T-helper 2 cell treated with Interferon-gamma antibody and Interleukin-4, amounts not matched to agents 100 ng/mL and 5 ng/mL, for 36 hours (primary cell): ENCODE data around the gene RALBP1. TPM values are rescaled to one million over a fixed set of nuclear protein-coding genes. Genes with fewer than 3 reads are reported as not detected.

Experiments used
- intact Hi-C: fragments of 100-400 bp; cut with micrococcal nuclease; formaldehyde crosslinking; loops from one replicate; pipeline ENCODE4 v1.15.1; 2023
- total RNA-seq: library from RNA; stranded (reverse); gene quantifications from 2 replicates; pipeline ENCODE4 v1.2.3, GENCODE V29; 2022

RALBP1 gene
- total RNA-seq, 1 donor from 2014 or later = 45.0 TPM

- intact Hi-C loops = no loop called here
These were observed 30.9 kb downstream of the RALBP1 start for GRCh38 chr18:9506046-9506792.

- intact Hi-C loops = no loop called here
These were observed 32.3 kb downstream of the RALBP1 start for GRCh38 chr18:9507565-9508088.

GRCh38 chr18:9508446-9509025 lies 33.2 kb downstream of the RALBP1 start:
- intact Hi-C loops = no loop called here

- intact Hi-C loops = no loop called here
These were observed 38.7 kb downstream of the RALBP1 start for GRCh38 chr18:9513971-9514512.

GRCh38 chr18:9516437-9517064 lies 41.2 kb downstream of the RALBP1 start:
- intact Hi-C loops = loop anchor here (1.0 kb wide), 3 partner anchors 41 to 443 kb away; partner anchors contain the start of genes RALBP1 and TWSG1

- intact Hi-C loops = no loop called here
These were observed 42.6 kb downstream of the RALBP1 start for GRCh38 chr18:9517869-9518268.

GRCh38 chr18:9519399-9519798 lies 44.1 kb downstream of the RALBP1 start:
- intact Hi-C loops = no loop called here

GRCh38 chr18:9520666-9521065 lies 45.4 kb downstream of the RALBP1 start:
- intact Hi-C loops = no loop called here

- intact Hi-C loops = no loop called here
These were observed 46.5 kb downstream of the RALBP1 start for GRCh38 chr18:9521770-9522169.

- intact Hi-C loops = no loop called here
These were observed 47.6 kb downstream of the RALBP1 start for GRCh38 chr18:9522952-9523351.

GRCh38 chr18:9526458-9526857 lies 51.1 kb downstream of the RALBP1 start:
- intact Hi-C loops = no loop called here

- intact Hi-C loops = no loop called here
These were observed 55.1 kb downstream of the RALBP1 start for GRCh38 chr18:9530226-9531009.

- intact Hi-C loops = no loop called here
These were observed 56.6 kb downstream of the RALBP1 start for GRCh38 chr18:9531791-9532410.

GRCh38 chr18:9534844-9535243 lies 59.5 kb downstream of the RALBP1 start:
- intact Hi-C loops = no loop called here

GRCh38 chr18:9535430-9535991 lies 60.2 kb downstream of the RALBP1 start:
- intact Hi-C loops = no loop called here

- intact Hi-C loops = no loop called here
These were observed 61.2 kb downstream of the RALBP1 start for GRCh38 chr18:9536354-9537152.

GRCh38 chr18:9537677-9538076 lies 62.4 kb downstream of the RALBP1 start:
- intact Hi-C loops = no loop called here

GRCh38 chr18:9539283-9539682 lies 64.0 kb downstream of the RALBP1 start:
- intact Hi-C loops = no loop called here

- intact Hi-C loops = no loop called here
These were observed 64.6 kb downstream of the RALBP1 start for GRCh38 chr18:9539938-9540337.

GRCh38 chr18:9542924-9543323 lies 67.6 kb downstream of the RALBP1 start:
- intact Hi-C loops = no loop called here
